CD4-positive, alpha-beta T cell treated with Interleukin-4 for 4 hours (primary cell): ENCODE data around the gene P3R3URF.

Source experiments
- DNase-seq: peaks from one replicate; pipeline ENCODE4 v3.0.0-alpha.2; 2020

P3R3URF gene

DNA sequence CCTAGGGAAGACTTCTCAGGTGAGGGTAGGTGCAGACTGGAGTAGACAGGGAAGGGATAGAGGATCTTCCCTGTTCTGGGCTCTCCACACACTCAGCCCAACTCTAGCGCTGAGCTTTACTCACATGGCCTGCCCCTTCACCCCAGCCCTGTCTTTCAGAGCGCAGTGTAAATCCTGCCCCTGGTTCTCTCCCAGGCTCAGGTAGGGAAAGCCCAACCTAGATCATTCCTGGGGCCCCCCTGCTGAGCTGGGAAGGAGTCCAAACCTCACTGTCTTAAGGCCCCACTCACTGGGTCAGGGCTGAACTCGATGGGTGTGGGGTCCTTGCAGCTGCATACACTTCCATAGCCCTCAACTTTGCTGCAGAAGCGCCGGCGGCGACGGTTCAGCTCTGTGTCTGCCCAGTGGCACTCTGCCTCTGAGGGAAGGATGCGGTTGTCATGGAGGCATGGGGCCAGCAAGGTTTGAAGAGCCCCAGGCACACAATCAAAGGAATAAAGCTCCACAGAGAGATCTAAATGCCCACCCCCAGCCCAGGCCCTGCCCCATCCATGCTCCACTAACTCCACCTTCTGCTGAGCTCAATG is 17.8 kb upstream of the P3R3URF start:
- DNase-seq = no peak

DNA sequence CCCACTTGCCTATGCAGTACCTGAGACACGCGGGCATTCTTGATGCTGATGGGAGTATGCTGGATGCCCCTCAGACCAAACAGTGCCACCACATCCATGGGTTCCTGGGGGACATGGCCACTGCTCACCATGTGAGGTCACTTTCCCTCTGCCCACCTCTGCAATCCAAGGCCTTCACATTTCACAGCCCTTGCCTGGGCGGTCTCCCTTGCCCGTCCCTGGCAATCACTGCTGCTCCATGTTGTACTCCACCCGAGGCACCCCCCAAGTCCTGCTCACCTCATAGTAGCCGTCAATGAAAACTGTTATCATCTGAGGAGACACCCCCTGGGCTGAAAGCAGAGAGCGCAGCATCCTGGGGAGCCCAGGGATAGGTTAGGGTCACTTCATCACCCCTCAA is 17.0 kb upstream of the P3R3URF start:
- no peak for DNase-seq

- no peak for DNase-seq
Observed at GRCh38 chr1:46192171-46192570, 15.9 kb upstream of the P3R3URF start.

GRCh38 chr1:46191033-46191701 is 14.9 kb upstream of the P3R3URF start:
- no peak for DNase-seq

- DNase-seq = no peak
Observed at GRCh38 chr1:46190539-46190938, 14.3 kb upstream of the P3R3URF start.

DNA sequence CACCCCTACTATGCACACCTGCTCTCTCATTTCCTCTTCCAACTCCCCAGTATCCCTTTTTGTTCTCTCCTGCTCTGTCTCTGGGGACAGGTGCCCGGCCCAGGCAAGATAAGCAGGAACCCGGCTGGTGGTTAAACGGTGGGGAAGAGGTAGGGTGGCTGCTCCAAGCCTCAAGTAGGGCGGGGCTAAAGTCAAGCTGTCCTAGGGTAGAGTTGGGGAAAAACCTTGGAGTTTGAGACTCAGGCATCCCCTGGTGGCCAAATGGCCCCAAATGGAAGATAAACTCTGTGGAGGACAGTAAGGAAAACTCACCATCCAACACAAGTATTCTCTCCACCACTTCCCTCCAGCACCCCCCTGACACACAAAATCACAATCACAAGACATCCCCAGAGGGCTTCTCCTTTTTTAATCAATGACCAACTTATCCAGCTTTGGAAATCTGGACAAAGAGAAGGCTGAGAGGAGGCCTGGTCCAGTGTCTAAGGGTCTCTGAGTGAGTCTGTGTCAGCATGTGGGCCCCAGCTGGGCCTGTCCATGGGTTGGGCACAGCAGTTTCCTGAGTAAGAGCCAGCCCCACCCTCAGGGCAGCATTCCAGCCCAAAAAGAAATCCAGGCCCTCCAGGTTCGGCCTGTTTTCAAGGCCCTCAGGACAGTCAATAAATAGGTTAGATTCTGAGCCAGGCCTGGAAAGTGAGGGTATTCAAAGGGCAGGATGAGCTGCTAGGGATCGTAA is 12.2 kb upstream of the P3R3URF start:
- no peak for DNase-seq

- DNase-seq = no peak
Observed at GRCh38 chr1:46187106-46187869, 11.0 kb upstream of the P3R3URF start.

GRCh38 chr1:46186076-46186475 is 9.8 kb upstream of the P3R3URF start:
- no peak for DNase-seq

DNA sequence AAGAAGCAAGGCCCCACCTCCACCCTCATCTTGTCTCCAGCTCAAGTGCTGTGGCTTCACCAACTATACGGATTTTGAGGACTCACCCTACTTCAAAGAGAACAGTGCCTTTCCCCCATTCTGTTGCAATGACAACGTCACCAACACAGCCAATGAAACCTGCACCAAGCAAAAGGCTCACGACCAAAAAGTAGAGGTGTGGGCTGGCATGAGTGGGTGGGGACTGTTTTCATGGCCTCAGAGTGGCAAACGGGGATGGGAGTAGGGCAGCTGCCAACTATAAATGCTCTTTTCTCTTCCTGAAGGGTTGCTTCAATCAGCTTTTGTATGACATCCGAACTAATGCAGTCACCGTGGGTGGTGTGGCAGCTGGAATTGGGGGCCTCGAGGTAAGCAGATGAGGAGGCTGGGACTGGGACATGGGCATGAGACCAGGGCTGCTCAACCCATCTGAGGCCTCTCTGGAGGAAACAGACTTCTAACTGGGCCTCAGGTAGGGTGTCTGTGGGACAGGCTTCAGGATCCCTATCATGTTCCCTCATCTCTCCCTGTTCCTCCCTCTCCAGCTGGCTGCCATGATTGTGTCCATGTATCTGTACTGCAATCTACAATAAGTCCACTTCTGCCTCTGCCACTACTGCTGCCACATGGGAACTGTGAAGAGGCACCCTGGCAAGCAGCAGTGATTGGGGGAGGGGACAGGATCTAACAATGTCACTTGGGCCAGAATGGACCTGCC is 8.8 kb upstream of the P3R3URF start:
- DNase-seq = no peak

- DNase-seq = no peak
Observed at GRCh38 chr1:46183926-46184557, 7.8 kb upstream of the P3R3URF start.

- DNase-seq = no peak
Observed at GRCh38 chr1:46183079-46183847, 7.0 kb upstream of the P3R3URF start.

DNA sequence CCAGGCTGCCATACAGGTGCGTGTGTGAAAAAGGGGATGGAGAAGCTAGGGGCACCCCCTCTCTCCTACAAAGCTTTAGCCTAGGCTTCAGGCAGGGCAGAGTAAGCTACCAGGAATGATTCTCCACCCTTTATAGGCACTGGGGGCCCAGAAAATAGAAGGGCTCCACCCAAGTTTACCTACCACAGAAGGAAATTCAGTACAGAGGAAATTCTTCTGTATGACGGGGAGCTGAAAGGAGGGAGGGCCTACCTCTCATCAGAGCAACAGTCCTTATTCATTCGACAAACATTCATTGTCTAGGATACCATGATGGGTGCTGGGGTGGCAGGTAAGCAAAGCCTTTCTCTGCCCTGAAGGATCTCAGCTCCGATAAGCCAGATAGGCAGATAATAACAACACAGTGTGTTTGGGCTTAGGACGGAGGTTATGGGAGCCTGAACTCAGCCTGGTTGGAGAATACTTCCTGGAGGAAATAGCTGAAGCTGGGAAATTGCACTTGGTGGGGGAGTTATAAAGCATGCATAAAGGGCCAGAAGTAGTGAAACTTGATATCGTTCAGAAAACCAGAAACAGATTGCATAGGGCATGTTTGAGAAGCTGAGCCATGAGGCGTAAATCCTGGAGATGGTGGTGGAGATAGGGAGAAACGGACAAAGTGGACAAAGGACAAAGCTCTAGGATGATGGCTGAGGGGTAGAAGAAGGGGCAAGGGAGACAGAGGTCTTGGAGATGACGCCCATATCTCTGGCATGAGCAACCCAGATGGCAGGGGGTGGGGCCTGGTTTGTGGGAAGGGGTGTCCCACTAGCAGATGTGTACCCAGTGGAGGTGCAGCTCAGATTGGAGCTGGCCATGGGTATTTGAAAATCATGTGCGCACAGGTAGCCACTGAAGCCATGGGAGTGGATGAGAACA is 5.3 kb upstream of the P3R3URF start:
- DNase-seq = no peak

DNA sequence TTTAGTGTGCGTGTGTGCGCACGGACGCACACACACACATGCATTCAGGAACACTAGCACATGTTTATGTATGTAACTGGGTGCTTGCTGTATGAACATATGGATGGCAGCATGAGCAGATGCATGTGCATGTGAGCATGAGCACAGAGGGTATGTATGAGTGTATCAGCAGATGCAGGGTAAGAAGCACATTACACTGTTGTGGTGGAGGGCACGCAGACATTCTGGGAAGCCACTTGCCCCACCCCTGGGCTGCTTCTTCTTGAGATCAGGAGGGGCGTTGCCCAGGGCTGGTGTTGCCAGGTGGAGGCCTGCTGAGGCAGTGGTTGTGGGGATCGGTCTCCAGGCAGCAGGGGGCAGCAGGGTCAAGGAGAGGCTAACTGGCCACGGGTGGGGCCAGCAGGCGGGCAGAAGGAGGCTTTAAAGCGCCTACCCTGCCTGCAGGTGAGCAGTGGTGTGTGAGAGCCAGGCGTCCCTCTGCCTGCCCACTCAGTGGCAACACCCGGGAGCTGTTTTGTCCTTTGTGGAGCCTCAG is 3.9 kb upstream of the P3R3URF start:
- DNase-seq = no peak

DNA sequence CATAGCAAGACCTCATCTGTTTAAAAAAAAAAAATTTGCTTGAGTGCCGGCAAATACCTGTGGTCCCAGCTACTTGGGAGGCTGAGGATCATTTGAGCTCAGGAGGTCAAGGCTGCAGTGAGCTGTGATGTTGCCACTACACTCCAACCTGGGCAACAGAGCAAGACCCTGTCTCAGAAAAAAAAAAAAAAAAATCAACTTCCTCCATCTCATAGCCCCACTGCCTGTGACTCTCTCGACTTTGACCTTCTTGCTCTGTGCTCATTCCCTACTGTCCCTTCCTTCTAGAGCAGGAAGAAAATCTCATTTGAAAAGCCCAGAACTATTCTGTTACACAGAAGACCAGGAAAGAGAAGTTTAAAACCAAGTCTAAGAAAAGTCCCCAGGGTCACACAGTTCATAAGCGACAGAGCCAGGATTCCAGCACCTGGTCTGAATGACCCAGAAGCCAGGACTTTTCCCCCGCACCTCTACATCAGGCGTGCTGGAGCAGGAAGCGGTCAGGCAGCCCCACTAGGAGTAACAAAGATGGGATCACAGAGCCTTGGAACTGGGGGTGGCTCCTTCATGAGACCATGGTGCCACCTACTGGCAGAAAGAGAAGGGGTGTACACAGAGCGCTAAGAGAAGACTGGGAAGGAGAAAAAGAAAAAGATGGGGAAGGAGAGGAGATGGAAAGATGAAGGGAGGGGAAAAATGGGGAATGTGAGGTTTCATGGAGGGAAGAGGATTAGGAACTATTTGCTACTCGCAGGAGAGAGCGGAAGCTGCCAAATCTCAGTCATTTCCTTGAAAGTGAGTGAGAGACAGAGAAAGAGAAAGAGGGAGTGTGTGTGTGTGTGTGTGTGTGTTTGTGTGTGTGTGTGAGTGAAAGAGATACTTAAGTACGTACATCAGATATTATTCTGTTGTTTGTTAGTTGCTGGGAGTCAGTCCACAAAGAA is 3.1 kb upstream of the P3R3URF start:
- DNase-seq = peak; percentile 72

DNA sequence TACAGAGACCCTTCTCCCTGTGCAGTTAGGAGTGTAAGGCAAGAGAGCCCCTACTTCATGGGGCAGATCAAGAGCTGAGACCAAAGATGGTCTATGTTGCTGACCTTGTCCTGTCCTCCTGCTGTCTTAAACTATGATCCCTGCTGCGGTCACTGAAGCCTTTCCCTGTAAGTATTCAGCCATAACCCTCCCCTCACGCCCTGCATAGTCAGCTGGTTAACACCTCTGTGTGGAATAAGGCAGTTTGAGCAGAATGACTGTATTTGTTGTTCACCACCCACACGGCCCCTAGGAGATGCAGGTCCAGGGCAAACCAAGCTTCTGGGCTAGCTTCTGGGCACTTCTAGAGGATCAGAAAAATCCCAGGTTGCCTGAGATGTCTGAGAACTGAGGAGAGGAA is 1.0 kb downstream of the P3R3URF start:
- no peak for DNase-seq

DNA sequence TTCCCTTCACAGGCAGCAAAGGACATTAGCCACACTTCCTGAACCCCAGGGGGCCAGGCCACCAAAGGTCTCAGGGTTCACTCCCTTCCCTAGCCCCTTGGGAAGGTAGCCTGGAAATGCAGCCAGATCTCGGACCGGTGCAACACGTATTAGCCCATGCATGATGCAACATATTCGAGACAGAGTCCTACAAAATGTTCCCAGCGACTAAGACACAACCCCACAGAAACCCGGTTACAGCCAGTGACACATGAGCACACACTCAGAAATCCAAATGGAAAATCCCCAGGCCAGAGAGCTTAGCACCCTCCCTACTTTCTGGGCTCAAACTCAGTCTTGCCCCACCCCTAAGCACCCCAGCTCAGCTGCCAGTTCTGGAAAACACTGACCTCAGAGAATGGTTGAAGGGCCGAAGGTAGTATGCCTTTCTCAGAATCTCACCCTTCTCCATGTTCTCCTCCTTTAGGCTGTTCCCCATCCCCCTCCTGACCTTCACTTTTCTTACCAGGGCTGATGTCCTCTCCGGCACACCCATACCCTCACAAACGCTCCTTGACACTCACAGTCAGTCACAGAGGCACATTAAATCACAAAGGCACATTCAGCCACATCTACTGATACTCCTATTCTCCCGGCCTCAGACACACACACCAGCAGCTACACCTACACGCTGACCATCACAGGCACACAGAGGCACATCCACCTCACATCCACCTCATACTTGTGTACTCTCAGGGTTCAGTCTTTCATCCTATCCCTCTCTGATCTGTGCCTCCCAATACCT is 1.6 kb downstream of the P3R3URF start, which contains the start of gene TSPAN1:
TSS of gene TSPAN1 (plus strand) at position 640 of the 784 bp plus-strand sequence. CDS start 6,021 bp downstream, outside the sequence.
- no peak for DNase-seq

GRCh38 chr1:46173361-46173856 is 2.9 kb downstream of the P3R3URF start:
- DNase-seq = no peak

GRCh38 chr1:46172321-46172720 is 4.0 kb downstream of the P3R3URF start:
- no peak for DNase-seq
